Ecto neural progenitor cell (in vitro differentiated cells): Measurements from ENCODE around the gene KLHL25.
"Not testable (repeated sequence)": the region's sequence is repeated elsewhere in the genome, so short reads cannot be mapped to it uniquely, and the experiment has no call there.

Experiments
- DNase-seq: peaks from one replicate; pipeline ENCODE4 v3.0.0-alpha.2; 2018; ENCODE audit warnings: low spot score

KLHL25 gene

GRCh38 chr15:85794598-85795336 is at the start of gene KLHL25:
Gene KLHL25, minus strand, starts transcription at chr15:85794925. Its CDS starts 25,115 bp downstream, at chr15:85769810.
- peak; percentile 96 for DNase-seq

- DNase-seq, result no peak
Measured at GRCh38 chr15:85840802-85841152, 46.1 kb upstream of the KLHL25 start.

GRCh38 chr15:85840079-85840801 is 45.5 kb upstream of the KLHL25 start:
- peak; percentile 93 for DNase-seq

- no peak for DNase-seq
Measured at GRCh38 chr15:85839643-85840042, 44.9 kb upstream of the KLHL25 start.

- no peak for DNase-seq
Measured at GRCh38 chr15:85838655-85839054, 43.9 kb upstream of the KLHL25 start.

GRCh38 chr15:85837881-85838280 is 43.2 kb upstream of the KLHL25 start:
- DNase-seq, result no peak

GRCh38 chr15:85837011-85837433 is 42.3 kb upstream of the KLHL25 start:
- no peak for DNase-seq

- DNase-seq, result no peak
Measured at GRCh38 chr15:85834651-85835050, 39.9 kb upstream of the KLHL25 start.

GRCh38 chr15:85832394-85832793 is 37.7 kb upstream of the KLHL25 start:
- DNase-seq, result no peak

GRCh38 chr15:85831415-85832113 is 36.8 kb upstream of the KLHL25 start:
- DNase-seq, result peak; percentile 74

GRCh38 chr15:85829754-85830153 is 35.0 kb upstream of the KLHL25 start:
- DNase-seq, result not testable (repeated sequence)

GRCh38 chr15:85828874-85829273 is 34.1 kb upstream of the KLHL25 start:
- DNase-seq, result no peak

GRCh38 chr15:85828126-85828525 is 33.4 kb upstream of the KLHL25 start:
- DNase-seq, result no peak

- DNase-seq, result no peak
Measured at GRCh38 chr15:85826756-85827515, 32.2 kb upstream of the KLHL25 start.

GRCh38 chr15:85825719-85826118 is 31.0 kb upstream of the KLHL25 start:
- DNase-seq, result no peak

- no peak for DNase-seq
Measured at GRCh38 chr15:85825118-85825517, 30.4 kb upstream of the KLHL25 start.

- no peak for DNase-seq
Measured at GRCh38 chr15:85821545-85821944, 26.8 kb upstream of the KLHL25 start.

GRCh38 chr15:85819938-85820337 is 25.2 kb upstream of the KLHL25 start:
- DNase-seq, result no peak

- no peak for DNase-seq
Measured at GRCh38 chr15:85813234-85813633, 18.5 kb upstream of the KLHL25 start.

GRCh38 chr15:85810075-85810474 is 15.3 kb upstream of the KLHL25 start:
- DNase-seq, result no peak

GRCh38 chr15:85805420-85805819 is 10.7 kb upstream of the KLHL25 start:
- no peak for DNase-seq

- DNase-seq, result no peak
Measured at GRCh38 chr15:85804481-85805170, 9.9 kb upstream of the KLHL25 start.
